Uterus (tissue), 2 donors: ENCODE data around the gene PGA3.

ENCODE experiments used
- POLR2A ChIP-seq, 2 donors: fragments of 450-650 bp; IDR thresholded peaks; one replicate each; pipeline ENCODE4 v1.6.1; 2016; ENCODE audit warnings: antibody characterized with exemption in 2 of 2, mild to moderate bottlenecking in 1 of 2, moderate library complexity in 1 of 2
- TF ChIP-seq, protein P1 (sequence below), 4 experiments: fragments of 200-600 bp in 2 of 4; fragments of 450-650 bp in 2 of 4; sonication (generic) in 2 of 4; IDR thresholded peaks; one replicate each; pipeline ENCODE4 v1.5.1; 2016 to 2019; ENCODE audit warnings: antibody characterized with exemption in 4 of 4, mild to moderate bottlenecking in 2 of 4, moderate library complexity in 1 of 4

- no peak for TF ChIP-seq POLR2A (IDR thresholded peaks at IDR 0.05)
- TF ChIP-seq, protein P1, sequence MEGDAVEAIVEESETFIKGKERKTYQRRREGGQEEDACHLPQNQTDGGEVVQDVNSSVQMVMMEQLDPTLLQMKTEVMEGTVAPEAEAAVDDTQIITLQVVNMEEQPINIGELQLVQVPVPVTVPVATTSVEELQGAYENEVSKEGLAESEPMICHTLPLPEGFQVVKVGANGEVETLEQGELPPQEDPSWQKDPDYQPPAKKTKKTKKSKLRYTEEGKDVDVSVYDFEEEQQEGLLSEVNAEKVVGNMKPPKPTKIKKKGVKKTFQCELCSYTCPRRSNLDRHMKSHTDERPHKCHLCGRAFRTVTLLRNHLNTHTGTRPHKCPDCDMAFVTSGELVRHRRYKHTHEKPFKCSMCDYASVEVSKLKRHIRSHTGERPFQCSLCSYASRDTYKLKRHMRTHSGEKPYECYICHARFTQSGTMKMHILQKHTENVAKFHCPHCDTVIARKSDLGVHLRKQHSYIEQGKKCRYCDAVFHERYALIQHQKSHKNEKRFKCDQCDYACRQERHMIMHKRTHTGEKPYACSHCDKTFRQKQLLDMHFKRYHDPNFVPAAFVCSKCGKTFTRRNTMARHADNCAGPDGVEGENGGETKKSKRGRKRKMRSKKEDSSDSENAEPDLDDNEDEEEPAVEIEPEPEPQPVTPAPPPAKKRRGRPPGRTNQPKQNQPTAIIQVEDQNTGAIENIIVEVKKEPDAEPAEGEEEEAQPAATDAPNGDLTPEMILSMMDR (IDR thresholded peaks at IDR 0.05) = no peak
These were observed 13.4 kb upstream of the PGA3 start for GRCh38 chr11:61189933-61190332.
